GM04503 (cell line): ENCODE data around the gene CHAF1A.
A peak's percentile ranks its signal among the peaks of the same experiment; 100 is the strongest.

Experiments
- DNase-seq: peaks from one replicate; pipeline ENCODE4 v3.0.0-alpha.2; 2012; ENCODE audit warnings: low read depth

Gene CHAF1A

DNA sequence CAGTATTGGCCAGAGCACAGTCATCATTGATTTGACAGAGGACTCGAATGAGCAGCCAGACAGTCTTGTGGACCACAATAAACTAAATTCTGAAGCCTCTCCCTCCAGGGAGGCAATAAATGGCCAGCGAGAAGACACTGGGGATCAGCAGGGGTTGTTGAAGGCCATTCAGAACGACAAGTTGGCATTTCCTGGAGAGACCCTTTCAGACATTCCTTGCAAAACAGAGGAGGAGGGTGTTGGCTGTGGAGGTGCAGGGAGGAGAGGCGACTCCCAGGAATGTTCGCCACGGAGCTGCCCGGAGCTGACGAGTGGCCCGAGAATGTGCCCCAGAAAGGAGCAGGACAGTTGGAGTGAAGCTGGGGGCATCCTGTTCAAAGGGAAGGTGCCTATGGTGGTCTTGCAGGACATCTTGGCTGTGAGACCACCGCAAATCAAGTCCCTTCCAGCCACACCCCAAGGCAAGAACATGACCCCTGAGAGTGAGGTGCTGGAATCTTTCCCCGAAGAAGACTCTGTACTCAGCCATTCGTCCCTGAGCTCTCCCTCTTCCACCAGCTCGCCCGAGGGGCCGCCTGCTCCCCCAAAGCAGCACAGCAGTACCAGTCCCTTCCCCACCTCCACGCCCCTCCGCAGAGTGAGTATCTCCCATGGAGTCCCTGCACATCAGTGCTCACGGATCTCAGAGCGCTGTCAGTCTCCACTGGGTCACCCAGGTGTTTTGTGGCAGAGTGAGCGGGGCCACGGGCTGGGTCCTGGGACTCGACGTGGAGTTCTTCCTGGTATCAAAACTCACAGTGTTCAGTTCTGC is 6.9 kb downstream of the CHAF1A start:
- no peak for DNase-seq

DNA sequence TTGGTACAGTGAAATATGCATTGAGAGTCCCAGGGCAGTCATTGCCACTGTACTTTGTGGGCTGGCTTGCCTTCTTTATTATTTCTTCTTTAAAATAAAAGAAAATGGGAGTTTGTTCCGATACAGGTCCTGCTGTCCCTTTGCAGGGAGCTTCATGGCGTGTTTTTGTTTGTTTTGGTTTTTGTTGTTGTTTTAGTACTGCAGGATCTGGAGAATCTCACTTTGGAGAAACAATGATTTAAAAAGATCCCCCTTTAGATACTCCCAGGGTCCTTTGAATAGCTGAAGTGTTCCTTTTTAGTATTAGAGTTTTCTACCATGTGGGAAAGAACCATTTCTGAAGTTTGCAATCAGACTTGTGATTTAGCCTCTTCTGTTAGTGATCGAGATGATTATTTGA is 11.1 kb downstream of the CHAF1A start:
- no peak for DNase-seq

DNA sequence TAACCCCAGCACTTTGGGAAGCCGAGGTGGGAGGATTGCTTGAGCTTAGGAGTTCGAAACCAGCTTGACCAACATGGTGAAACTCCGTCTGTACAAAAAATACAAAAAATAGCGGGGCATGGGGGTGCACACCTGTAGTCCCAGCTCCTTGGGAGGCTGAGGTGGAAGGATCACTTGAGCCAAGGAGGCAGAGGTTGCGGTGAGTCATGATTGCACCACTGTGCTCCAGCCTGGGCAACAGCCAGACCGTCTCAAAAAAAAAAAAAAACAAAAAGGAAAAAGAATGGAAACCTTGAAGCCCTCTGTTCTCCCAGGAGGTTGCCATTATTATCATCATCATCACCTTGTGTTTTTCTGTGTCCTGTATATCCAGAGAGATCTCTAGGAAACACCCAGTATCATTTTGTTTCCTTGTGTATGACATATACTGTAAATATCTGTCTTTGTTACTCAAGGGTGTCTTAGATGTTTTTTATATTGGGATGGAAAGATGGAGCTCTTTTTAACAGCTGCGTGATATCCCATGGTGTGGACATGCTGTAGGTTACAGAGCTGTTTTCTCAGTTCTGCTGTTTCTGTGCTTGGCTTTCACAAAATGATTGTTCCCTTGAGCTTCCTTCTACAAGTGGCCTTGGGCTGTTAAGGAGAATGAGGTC is 11.8 kb downstream of the CHAF1A start:
- DNase-seq, result no peak

DNA sequence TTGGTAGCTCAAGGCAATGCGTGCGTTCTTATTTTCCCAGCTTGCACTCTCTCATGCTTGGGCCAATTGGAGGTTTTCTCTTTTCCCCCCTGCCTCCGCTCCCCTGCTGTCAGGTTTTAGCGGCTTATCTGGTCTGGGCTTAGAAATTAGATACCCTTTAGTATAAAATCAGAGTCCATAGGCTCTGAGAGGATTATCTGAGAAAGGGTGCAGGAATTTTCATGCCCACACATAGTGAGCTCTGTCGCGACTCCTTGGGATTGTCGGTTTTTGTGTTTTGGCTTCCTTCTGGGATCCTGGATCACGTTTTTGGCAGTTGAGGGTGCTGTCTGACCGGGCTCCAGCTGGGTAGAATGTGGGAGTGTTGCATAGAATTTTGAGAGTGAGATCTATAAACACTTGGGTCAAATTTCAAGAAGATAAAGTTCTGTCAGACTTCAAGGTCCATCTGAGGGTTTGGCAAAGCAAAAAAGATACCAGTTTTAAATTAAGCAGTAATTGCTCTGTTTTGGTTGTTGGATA is 12.4 kb downstream of the CHAF1A start:
- DNase-seq, result no peak

DNA sequence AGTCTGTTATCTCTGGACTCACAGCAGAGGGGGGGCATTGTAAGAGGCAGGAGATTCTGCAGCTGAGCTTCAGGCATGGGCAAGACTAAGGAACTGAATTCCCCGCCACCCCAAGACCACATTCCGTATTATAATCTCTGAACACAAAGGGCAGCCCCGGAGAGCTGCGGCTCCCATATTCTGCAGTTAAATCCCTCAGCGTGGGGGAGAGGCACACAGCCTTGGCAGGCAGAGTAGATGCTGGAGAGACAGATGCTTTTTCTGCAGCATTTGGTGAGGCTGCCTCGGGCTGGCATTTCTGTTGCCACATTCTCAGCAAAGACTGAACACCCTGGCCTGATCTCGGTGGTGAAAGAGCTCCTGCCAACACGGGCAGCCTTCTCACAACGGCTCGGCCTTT is 12.9 kb downstream of the CHAF1A start:
- no peak for DNase-seq

DNA sequence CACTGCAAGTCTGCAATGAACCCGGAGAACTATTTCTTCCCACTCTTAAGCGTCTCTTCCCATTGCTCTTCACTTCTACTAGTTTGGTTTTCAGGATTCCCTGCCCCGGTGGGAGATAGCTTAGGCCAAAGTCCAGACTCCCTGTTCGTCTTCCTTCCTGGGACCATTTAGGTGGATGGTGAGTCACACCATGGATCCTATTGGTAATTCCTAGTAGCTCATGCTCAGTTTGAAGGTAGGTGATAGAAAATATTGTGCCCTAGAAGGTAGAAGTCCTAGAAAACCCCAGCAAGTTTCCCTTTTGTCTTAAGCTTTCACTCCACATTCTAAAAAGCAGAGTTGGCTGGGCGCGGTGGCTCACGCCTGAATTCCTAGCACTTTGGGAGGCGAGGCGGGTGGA is 13.8 kb downstream of the CHAF1A start:
- no peak for DNase-seq

DNA sequence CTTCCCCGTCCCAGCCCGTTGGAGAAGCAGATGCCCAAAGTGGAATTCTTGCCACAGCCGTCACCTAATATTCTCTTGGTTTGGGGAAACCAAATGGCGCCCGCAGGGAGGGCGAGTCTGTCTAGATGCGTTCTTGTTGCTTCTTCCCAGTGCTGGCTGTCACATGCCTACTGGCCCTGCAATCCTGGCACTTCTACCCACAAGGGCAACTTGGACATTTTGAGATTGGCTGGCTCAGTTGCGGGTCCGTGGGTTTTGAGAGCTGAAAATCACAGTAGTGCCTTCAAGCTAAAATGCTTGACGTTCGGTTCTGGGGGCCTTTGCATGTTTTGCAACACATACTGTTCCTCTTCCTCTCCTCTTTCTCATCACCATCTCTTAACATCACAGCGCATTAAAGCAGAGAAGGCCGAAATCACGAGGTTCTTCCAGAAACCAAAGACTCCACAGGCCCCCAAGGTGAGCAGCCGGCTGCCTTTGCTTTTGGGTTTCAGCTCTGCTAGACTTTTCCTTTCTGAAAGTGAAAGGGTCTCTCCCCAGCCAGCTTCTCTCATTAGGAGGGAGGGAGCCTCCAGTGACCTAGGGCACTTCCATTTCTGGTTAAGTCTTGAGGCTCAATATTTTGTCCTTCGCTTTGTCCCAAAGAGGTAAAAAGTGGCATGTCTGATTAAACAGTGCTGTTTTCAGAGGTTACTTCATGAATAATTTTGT is 21.1 kb downstream of the CHAF1A start:
- no peak for DNase-seq

DNA sequence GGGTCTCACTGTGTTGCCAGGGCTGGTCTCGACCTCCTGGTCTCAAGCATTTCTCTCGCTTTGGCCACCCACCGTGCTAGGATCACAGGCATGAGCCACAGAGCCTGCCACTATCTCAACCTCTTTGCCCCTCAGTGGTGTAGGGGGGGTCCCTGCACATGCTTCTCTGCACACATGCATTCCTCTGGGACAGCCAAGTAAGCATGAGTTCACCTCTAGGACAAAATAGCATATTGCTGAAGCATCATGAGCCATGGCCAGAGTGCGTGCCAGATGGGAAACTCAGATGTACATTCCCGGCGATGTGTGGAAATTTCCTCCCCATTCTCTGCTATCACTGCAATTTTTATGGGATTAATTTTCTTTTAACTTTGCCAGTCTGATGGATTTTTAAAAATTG is 23.1 kb downstream of the CHAF1A start:
- peak; percentile 58 for DNase-seq

DNA sequence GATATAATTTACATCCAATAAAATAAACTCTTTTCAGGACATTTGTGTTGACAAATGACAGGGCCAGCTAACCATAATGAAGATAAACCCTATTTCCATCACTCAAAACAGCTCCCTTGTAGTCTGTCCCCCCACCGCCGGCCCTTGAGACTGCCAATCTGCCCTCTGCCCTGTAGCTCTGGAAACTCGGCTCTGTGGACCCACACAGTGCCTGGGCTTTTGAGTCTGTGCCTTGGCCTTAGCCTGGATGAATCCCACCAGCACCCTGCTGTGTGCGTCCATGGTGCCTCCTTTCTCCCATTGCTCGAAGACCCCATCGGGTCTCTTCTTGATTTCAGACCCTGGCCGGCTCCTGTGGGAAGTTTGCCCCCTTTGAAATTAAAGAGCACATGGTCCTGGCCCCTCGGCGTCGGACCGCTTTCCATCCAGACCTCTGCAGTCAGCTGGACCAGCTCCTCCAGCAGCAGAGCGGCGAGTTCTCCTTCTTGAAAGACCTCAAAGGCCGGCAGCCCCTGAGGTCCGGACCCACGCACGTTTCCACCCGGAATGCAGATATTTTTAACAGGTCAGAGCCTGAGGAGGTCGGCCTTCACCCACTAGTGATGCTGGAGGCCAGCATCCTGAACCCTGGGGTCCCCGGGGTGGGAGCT is 26.0 kb downstream of the CHAF1A start:
- DNase-seq, result no peak

DNA sequence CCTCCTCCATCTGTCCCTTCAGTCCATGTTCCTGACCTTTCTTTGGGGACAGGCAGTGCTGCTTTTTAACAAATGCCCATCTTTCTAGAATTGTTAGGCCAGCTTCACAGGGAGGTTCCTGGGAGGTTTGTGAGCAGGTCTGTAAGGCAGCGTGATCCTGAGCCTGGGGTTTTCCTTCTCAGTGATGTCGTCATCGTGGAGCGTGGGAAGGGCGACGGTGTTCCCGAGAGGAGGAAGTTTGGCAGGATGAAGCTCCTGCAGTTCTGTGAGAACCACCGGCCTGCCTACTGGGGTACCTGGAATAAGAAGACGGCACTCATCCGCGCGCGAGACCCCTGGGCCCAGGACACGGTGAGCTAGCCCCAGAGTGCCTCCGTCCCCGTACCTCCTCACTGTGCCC is 26.8 kb downstream of the CHAF1A start:
- no peak for DNase-seq

DNA sequence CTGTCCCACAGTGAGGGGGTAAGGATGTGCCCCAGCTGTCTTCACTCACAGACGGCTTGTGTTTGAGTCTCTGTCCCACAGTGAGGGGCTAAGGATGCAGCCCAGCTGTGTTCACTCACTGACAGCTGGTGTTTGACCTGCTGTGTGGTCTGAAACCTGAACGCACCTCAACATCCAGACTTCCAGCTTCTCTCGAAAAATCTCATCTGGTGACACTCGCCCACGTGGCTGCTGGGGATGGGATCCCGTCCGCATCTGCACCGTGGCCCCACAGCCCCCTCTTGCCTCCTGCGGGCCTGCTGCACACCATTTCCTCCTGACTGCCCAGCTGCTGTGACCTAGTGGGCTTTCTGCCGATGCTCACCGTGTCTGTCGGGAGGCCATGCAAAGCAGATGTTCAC is 27.3 kb downstream of the CHAF1A start:
- no peak for DNase-seq

DNA sequence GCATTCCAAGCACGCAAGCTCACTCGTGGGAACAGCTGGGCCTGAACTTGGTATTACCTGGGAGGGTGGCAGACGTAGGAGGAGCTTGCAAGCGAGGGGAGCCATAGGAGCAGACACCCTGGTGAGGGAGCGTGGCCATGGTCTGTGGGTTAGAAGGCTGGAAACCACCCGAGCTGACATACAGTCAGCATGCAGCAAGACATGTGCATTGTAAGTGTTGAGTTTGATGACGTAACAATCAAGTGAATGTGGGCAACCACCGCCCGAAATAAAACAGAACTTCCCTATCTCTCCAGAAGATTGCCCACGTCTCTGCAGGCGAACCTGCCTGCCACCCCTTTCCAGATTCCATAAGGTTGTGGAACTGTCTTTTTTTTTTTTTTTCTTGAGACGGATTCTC is 28.3 kb downstream of the CHAF1A start:
- DNase-seq, result no peak

DNA sequence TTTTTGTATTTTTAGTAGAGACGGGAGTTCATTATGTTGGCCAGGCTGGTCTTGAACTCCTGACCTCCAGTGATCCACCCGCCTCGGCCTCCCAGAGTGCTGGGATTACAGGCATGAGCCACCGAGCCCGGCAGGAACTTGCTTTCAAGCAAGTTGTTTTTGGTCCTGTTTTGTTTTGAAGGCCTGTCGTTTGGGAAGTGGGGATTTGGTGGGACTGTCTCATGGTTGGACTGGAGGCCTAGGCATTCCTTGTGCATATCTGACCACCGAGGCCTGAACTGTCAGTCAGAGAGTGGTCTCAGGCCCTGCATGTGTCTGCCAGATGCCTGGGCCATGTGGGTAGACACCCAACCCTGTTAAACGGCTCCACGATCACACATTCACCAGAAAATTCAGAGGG is 28.9 kb downstream of the CHAF1A start:
- no peak for DNase-seq

DNA sequence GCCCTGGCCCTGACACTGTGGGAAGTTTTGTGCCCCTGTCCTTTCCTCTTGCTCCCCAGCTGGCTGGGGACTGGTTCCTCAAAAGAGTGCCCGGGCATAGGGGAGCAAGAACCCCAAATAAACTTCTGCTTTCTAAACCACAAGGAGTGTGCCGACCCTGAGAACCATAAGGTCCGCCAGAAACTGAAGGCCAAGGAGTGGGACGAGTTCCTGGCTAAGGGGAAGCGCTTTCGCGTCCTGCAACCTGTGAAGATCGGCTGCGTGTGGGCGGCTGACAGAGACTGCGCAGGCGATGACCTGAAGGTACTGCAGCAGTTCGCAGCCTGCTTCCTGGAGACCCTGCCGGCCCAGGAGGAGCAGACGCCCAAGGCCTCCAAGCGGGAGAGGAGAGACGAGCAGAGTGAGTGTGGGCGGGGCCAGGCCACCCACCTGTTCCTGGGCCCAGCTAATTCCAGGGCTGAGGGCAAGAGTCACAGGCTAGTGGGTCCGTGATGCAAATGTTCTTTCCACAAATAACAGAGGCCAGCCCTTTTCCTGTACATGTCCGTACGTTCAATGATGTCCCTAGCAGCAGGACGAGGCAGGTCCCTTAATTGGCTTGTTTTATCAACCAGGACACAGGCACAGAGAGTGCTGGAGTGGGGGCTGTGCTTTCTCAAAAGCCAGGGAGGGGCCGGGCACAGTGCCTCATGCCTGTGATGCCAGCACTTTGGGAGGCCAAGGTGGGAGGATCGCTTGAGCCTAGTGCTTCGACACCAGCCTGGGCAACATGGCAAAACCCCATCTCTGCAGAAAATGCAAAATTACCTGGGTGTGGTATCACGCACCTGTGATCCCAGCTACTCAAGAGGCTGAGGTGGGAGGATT is 29.6 kb downstream of the CHAF1A start:
- DNase-seq, result no peak

DNA sequence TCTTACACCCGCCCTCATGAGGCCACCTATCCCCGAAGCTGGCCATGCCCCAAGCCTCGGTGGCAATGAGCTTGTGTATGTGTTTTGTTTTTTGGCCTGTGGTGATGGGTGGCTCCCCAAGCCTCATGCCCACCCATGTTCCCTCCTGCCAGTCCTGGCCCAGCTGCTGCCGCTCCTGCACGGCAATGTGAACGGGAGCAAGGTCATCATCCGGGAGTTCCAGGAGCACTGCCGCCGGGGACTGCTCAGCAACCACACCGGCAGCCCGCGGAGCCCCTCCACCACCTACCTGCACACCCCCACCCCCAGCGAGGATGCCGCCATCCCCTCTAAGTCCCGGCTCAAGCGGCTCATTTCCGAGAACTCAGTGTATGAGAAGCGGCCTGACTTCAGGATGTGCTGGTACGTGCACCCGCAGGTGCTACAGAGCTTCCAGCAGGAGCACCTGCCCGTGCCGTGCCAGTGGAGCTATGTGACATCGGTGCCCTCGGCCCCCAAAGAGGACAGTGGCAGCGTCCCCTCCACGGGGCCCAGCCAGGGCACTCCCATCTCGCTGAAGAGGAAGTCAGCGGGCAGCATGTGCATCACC is 30.6 kb downstream of the CHAF1A start:
- DNase-seq, result no peak

DNA sequence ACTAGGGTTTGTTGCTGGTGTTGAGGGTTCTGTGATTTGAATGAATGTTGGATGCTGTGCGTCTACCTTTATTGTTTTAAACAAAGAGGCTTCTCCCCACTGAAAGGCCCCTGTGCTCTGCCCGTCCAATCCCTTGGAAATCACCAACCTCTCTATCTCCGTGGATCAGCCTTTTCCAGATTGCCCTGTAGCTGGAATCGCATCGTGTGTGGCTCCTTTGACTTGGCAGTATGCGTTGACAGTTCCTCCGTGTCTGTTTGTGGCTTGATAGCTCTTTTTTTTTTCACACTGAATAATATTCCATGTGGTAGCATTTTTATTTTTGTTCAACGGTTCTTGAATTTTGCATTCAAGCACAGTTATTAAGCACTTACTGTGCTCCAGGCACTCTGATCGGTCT is 32.0 kb downstream of the CHAF1A start:
- DNase-seq, result no peak

DNA sequence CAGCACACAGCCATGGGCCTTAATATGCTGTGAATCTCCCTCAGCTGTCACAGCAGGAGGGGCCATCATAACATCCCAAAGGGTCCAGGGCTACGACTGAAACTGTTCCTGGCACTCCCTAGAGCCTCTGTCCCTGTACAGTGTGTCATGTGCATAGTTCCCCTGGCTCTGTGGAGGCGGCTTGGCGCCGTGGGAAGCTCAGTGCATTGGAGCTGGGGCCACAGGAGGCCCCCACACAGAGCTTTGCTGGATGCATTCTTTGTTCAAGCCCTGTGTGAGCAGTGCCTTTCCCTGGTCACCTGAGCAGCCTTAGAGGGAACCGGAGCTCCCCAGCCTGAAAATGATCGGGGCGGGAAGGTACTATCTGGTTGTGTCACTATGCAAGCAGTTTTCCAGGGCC is 33.8 kb downstream of the CHAF1A start:
- no peak for DNase-seq

DNA sequence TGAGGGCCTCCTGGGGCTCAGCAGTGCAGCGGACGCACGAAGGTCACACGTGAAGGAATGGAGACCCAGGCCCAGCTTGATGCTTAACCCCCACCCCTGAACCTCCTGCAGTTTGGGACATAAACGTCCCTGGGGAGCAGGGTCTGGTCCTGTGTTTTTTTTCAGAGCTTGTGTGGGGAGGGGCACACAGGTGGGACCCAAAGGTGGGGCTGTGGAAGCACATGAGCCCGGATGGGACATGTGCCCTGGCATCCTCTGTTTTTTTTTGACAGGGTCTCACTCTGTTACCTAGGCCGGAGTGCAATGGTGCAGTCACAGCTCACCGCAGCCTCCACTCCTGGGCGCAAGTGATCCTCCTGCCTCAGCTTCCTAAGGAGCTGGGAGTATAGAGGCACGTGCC is 34.7 kb downstream of the CHAF1A start:
- DNase-seq, result no peak

DNA sequence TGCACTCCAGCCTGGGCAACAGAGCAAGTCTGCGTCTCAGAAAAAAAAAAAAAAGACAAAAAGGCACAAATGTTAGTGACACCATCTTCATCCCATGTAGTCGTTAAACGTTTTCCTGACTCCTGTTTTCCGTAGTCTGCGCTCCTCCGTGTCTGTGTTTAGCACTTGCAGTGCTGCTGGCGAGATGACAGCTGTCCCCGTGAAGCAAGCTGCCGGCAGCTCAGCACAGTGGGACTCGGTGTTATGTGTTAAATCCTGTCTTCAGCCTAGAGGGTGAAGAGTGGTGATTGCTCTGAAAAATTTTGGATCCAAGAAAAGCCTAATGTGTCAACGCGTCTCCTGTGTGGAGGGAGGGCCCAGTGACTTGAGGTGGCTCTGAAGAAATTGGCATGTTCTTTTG is 36.8 kb downstream of the CHAF1A start:
- DNase-seq, result no peak

DNA sequence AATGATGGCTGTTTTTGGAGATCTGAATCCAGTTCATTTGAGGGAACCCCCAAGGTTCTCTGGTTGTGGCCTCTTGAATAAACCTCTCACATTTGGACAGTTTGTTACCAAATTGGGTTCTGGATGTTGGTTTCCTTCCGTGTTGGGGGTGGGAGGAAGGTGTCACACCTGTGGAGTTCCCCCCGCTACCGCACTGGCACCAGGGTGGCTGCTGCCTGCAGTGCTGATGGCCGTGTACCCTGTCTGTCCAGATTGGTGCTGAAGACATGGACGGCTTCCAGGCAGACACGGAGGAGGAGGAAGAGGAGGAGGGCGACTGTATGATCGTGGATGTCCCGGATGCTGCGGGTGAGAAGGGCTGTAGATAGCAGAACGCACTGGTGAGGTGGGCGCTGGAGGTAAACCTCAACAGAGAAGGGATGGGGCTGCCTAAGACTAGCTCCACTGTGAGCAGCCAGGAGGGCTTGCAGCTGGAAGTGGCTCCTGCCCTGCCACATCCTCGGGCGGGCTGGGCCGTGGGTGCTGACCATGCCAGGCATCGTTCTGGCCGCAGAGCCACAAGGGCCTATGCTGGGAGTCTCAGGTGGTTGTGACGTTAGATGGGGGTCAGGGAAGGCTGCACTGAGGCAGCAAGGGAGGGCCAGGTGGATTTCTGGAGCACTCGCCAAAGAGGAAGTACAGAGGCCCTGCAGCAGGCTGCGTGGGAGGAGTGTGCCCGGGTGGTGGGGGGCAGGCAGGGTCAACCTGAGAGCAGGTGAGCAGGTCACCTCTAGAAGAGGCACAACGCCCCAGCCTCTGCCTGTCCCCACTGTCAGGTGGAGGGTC is 39.8 kb downstream of the CHAF1A start:
- DNase-seq, result no peak
